HepG2 (cell line): ENCODE data around the gene SLFNL1. TPM values are rescaled to one million over a fixed set of nuclear protein-coding genes. Genes with fewer than 3 reads are reported as not detected.

Experiments used
- ATAC-seq: fragments of 200-7000 bp; cut with Tn5 transposase; 3 replicates; pipeline ENCODE4 v1.9.1; 2020; ENCODE audit warnings: mild to moderate bottlenecking, moderate library complexity
- BruUV-seq: library from RNA; stranded (reverse); fragments of 400-500 nt; replicated peaks from 2 replicates; lab custom pipeline; 2021; lab: Mats Ljungman, UMichigan
- CTCF ChIA-PET: fragments of 300-600 bp; formaldehyde crosslinking; extraction: SDS; loops from one replicate; lab custom pipeline; 2021; ENCODE audit warnings: low total read pairs, inconsistent platforms, low intra/inter-chr PET ratio; lab: Yijun Ruan, JAX
- POLR2A ChIA-PET: fragments of 350-600 bp; sonication (Branson Sonifier 250); formaldehyde crosslinking; loops from one replicate; lab custom pipeline; 2020; ENCODE audit warnings: antibody characterized with exemption, inconsistent platforms; lab: Yijun Ruan, JAX
- DNase-seq: peaks from one replicate; pipeline ENCODE4 v3.0.0-alpha.2; 2015; ENCODE audit warnings: low spot score
- FAIRE-seq: peaks from 3 replicates; lab custom pipeline; 2011; peaks lifted over from hg19 to GRCh38; lab: Jason Lieb, UNC
- H2AFZ ChIP-seq: one replicate; pipeline ENCODE4 v1.6.1; 2011; ENCODE audit warnings: low read length, inconsistent platforms
- H3K27ac ChIP-seq: fragments of 300-600 bp; 3 replicates; pipeline ENCODE4 v1.8.0; 2011; ENCODE audit warnings: mixed run types, mild to moderate bottlenecking, mixed read lengths, low read length, inconsistent platforms; ENCODE audit not compliant: insufficient read depth; ENCODE audit errors: extremely low read length
- H3K27me3 ChIP-seq, 2 experiments: fragments of 200-600 bp in 1 of 2; 2 replicates in 1 of 2; 3 replicates in 1 of 2; pipeline versions ENCODE4 v1.6.0 to v1.8.0; 2011; ENCODE audit warnings: low read length in 2 of 2, mild to moderate bottlenecking in 2 of 2, moderate library complexity in 2 of 2, inconsistent platforms in 1 of 2; ENCODE audit not compliant: insufficient read depth in 2 of 2, control insufficient read depth in 1 of 2
- H3K36me3 ChIP-seq, 2 experiments: fragments of 200-600 bp in 1 of 2; replicated peaks in 1 of 2; 2 replicates in 1 of 2; 3 replicates in 1 of 2; pipeline versions ENCODE4 v1.5.1 to v1.8.0; 2011; ENCODE audit warnings: low read length in 2 of 2, inconsistent platforms in 1 of 2; ENCODE audit not compliant: insufficient read depth in 2 of 2, control insufficient read depth in 1 of 2
- H3K4me1 ChIP-seq: 2 replicates; pipeline ENCODE4 v1.5.1; 2012; ENCODE audit warnings: low read length, inconsistent platforms; ENCODE audit not compliant: insufficient read depth
- H3K4me2 ChIP-seq: 2 replicates; pipeline ENCODE4 v1.6.0; 2011; ENCODE audit warnings: low read depth, low read length, inconsistent platforms
- H3K4me3 ChIP-seq, 3 experiments: fragments of 200-600 bp in 1 of 3; sonication (generic), shearing (Covaris generic) in 1 of 3; replicated peaks in 1 of 3; 2 replicates each; pipeline ENCODE4 v1.5.1; 2011 to 2016; ENCODE audit warnings: low read length in 3 of 3, inconsistent platforms in 2 of 3, low read depth in 2 of 3, mild to moderate bottlenecking in 2 of 3, control low read depth in 1 of 3, mixed read lengths in 1 of 3; ENCODE audit not compliant: insufficient read depth in 1 of 3
- H3K79me2 ChIP-seq: one replicate; pipeline ENCODE4 v1.6.1; 2011; ENCODE audit warnings: low read length, inconsistent platforms; ENCODE audit not compliant: insufficient read depth
- H3K9ac ChIP-seq: 2 replicates; pipeline ENCODE4 v1.6.0; 2011; ENCODE audit warnings: mild to moderate bottlenecking, low read depth, low read length, inconsistent platforms; ENCODE audit not compliant: insufficient read depth
- H3K9me3 ChIP-seq: 2 replicates; pipeline ENCODE4 v1.5.1; 2012; ENCODE audit warnings: mild to moderate bottlenecking, low read length
- H4K20me1 ChIP-seq: 2 replicates; pipeline ENCODE4 v1.6.0; 2011; ENCODE audit warnings: inconsistent platforms, mild to moderate bottlenecking, low read length, moderate library complexity; ENCODE audit not compliant: insufficient read depth
- ARHGAP35 ChIP-seq: sonication (generic); formaldehyde crosslinking; IDR thresholded peaks from 2 replicates; pipeline ENCODE4 v1.9.0; 2022; ENCODE audit warnings: mild to moderate bottlenecking, inconsistent platforms, moderate library complexity, missing genetic modification reagents, borderline replicate concordance
- ESRRA ChIP-seq: sonication (generic); formaldehyde crosslinking; IDR thresholded peaks from 2 replicates; pipeline ENCODE4 v1.5.1; 2020; ENCODE audit warnings: mild to moderate bottlenecking, low read depth, missing genetic modification reagents
- FOXA1 ChIP-seq, 2 experiments: fragments of 450-650 bp in 1 of 2; sonication (generic) in 1 of 2; formaldehyde crosslinking in 1 of 2; IDR thresholded peaks; 2 replicates each; pipeline versions ENCODE4 v1.4.0 to v1.6.1; 2016 to 2020; ENCODE audit warnings: missing genetic modification reagents in 1 of 2
- GPBP1L1 ChIP-seq: sonication (generic); formaldehyde crosslinking; IDR thresholded peaks from 2 replicates; pipeline ENCODE4 v1.5.0; 2020; ENCODE audit warnings: mild to moderate bottlenecking, missing genetic modification reagents
- KDM2A ChIP-seq: sonication (generic); formaldehyde crosslinking; IDR thresholded peaks from 2 replicates; pipeline ENCODE4 v1.4.0; 2020; ENCODE audit warnings: low read depth, missing genetic modification reagents, borderline replicate concordance
- NR2F1 ChIP-seq, 2 experiments: fragments of 450-650 bp in 1 of 2; formaldehyde crosslinking in 1 of 2; IDR thresholded peaks; 2 replicates each; pipeline versions ENCODE4 v1.5.0 to v1.6.1; 2016 to 2020; ENCODE audit warnings: mild to moderate bottlenecking in 1 of 2, missing compliant biosample characterization in 1 of 2, missing genetic modification reagents in 1 of 2, moderate library complexity in 1 of 2
- PHF20 ChIP-seq: sonication (generic); formaldehyde crosslinking; IDR thresholded peaks from 2 replicates; pipeline ENCODE4 v1.5.0; 2020; ENCODE audit warnings: mild to moderate bottlenecking, missing genetic modification reagents
- YY1 ChIP-seq: IDR thresholded peaks from 2 replicates; pipeline ENCODE4 v1.6.1; 2011; ENCODE audit warnings: low read length, low read depth, moderate library complexity, mild to moderate bottlenecking; ENCODE audit not compliant: insufficient read depth, insufficient replicate concordance
- ZC3H13 ChIP-seq: sonication (generic); formaldehyde crosslinking; IDR thresholded peaks from 2 replicates; pipeline ENCODE4 v1.8.1; 2023; ENCODE audit warnings: mild to moderate bottlenecking, missing genetic modification reagents, moderate library complexity
- ZNF251 ChIP-seq: sonication (generic); formaldehyde crosslinking; IDR thresholded peaks from 2 replicates; pipeline ENCODE4 v1.9.0; 2021; ENCODE audit warnings: mild to moderate bottlenecking, missing genetic modification reagents
- ZNF430 ChIP-seq: sonication (generic); formaldehyde crosslinking; IDR thresholded peaks from 2 replicates; pipeline ENCODE4 v1.9.0; 2021; ENCODE audit warnings: mild to moderate bottlenecking, missing genetic modification reagents
- ZNF550 ChIP-seq: sonication (generic); formaldehyde crosslinking; IDR thresholded peaks from 2 replicates; pipeline ENCODE4 v1.4.0; 2020; ENCODE audit warnings: mild to moderate bottlenecking, missing genetic modification reagents, borderline replicate concordance
- ZNF598 ChIP-seq: sonication (generic); formaldehyde crosslinking; IDR thresholded peaks from 2 replicates; pipeline ENCODE4 v1.5.1; 2020; ENCODE audit warnings: mild to moderate bottlenecking, missing genetic modification reagents, borderline replicate concordance
- ZNF670 ChIP-seq: sonication (generic); formaldehyde crosslinking; IDR thresholded peaks from 2 replicates; pipeline ENCODE4 v1.8.0; 2022; ENCODE audit warnings: mild to moderate bottlenecking, missing genetic modification reagents, borderline replicate concordance
- WGBS: methylation state at CpG from one replicate; pipeline ENCODE4 v1.1.6; 2017; ENCODE audit warnings: low lambda C conversion rate; 5-methylcytosine and 5-hydroxymethylcytosine counted together
- in situ Hi-C: cut with HindIII; loops from 2 replicates; pipeline ENCODE4 v1.10.0; 2017; ENCODE audit warnings: low pct_unique_long_range_greater_than_20kb; ENCODE audit not compliant: extremely low pct_ligation_motif_present
- intact Hi-C: fragments of 100-400 bp; cut with micrococcal nuclease; formaldehyde crosslinking; loops from one replicate; pipeline ENCODE4 v1.10.0; 2022; ENCODE audit not compliant: unreplicated experiment
- polyA plus RNA-seq, 8 experiments: library from polyadenylated mRNA; depleted of rRNA in 3 of 8; stranded (reverse) in 7 of 8; unstranded in 1 of 8; fragments of >200 nt; fragmentation: Illumina TruSeq in 4 of 8; extraction: Trizol in 4 of 8; gene quantifications; 2 replicates each; pipeline versions ENCODE4 v1.2.1 to v1.2.3, GENCODE V29; 2011 to 2016; ENCODE audit warnings: low read depth in 4 of 8, missing spikeins in 1 of 8, mixed read lengths in 1 of 8; ENCODE audit not compliant: insufficient read depth in 1 of 8
- total RNA-seq, 5 experiments: library from RNA; depleted of rRNA; stranded (reverse); fragments of >200 nt; fragmentation: Illumina TruSeq; extraction: Trizol; gene quantifications; 2 replicates each; pipeline ENCODE4 v1.2.3, GENCODE V29; 2016; ENCODE audit warnings: low read depth in 1 of 5
- TF ChIP-seq, protein P1 (sequence below): sonication (generic); formaldehyde crosslinking; IDR thresholded peaks from 2 replicates; pipeline ENCODE4 v1.8.1; 2023; ENCODE audit warnings: mild to moderate bottlenecking, inconsistent platforms, moderate library complexity, missing genetic modification reagents, borderline replicate concordance

SLFNL1 gene
- total and polyA plus RNA-seq, 2 of the 13 experiments (the other 11 are each of a cell fraction or from before 2014, with no cell fraction given): 0.07 to 0.20 TPM

DNA sequence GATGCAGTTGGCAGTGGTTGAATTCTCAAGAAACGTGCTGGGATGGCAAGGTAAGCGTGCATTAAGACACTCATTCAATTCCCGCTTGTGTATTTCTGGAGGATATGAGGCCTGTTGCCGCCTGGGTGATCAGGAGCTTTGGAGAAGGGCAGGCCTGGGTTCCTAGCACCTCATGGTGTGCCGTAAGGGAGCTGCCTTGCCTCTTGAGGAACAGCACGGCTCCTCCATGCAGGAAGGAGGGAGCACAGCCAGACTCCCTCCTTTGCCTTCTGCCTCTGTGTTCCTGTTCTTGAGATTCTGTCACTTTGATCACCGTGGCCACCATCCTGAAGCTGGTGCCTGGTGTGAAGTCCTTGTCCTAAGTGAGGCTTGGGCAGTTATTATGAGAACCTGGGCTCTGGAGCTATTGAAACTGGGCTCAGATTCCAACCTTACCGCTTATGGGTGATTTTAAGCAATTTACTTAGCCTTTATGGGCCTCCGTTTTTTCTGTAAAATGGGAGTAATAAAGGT is 18.3 kb downstream of the SLFNL1 start:
- Histone ChIP-seq H3K79me2 (no peaks in the 10 kb centered on the region), H2AFZ (no peak overlapping the region), H3K4me2 (no peak overlapping the region), H3K27ac (no peak overlapping the region), H3K4me3 (no peak overlapping the region), H3K27me3 (no peaks in the 10 kb centered on the region), H3K9me3 (no peaks in the 10 kb centered on the region), H3K9ac (no peak overlapping the region), H4K20me1 (no peaks in the 10 kb centered on the region), H3K4me1 (peaks cover 7% of the 10 kb centered on the region; the same call in 1 of the 2 replicates), H3K36me3 (peaks cover 40 to 91% of the 10 kb centered on the region in 2 experiments)
- CTCF ChIA-PET: interaction anchor here (1.2 kb wide), 1 partner anchor 155 kb away, joined by 3 read pairs; no protein-coding TSS in a partner anchor
- POLR2A ChIA-PET: interaction anchor here (0.9 to 1.2 kb wide), 2 partner anchors 23 to 141 kb away, joined by 3 to 4 read pairs; partner anchors contain the start of genes CITED4 and CTPS1
- 98% methylated on average over 7 of the region's 9 CpGs for WGBS
- FAIRE-seq: no peak
- in situ Hi-C loops (no loop called here), intact Hi-C loops (loop anchor here (1.0 kb wide), 2 partner anchors 51 to 155 kb away; no protein-coding TSS in a partner anchor)
- no TSS peak for BruUV-seq
- no peak for ATAC-seq
- DNase-seq: no peak
- TF ChIP-seq NR2F1 (CRISPR knock-in tag; IDR thresholded peaks at IDR 0.05): no peak
- no peak for TF ChIP-seq GPBP1L1 (CRISPR knock-in tag)
- TF ChIP-seq KDM2A (CRISPR knock-in tag): no peak
- TF ChIP-seq YY1: no peak
- TF ChIP-seq ZNF251 (CRISPR knock-in tag): no peak

- H3K4me3 ChIP-seq: no peak overlapping the region
- WGBS: 97% methylated on average over 4 of the region's 4 CpGs
- POLR2A ChIA-PET: no interaction called here
- TF ChIP-seq ARHGAP35: no peak
- no peak for TF ChIP-seq PHF20
- no peak for TF ChIP-seq ZNF550 (CRISPR knock-in tag)
- TF ChIP-seq ZNF430 (CRISPR knock-in tag): no peak
- TF ChIP-seq ZC3H13 (CRISPR knock-in tag): no peak
- TF ChIP-seq ESRRA: no peak
- TF ChIP-seq, protein P1, sequence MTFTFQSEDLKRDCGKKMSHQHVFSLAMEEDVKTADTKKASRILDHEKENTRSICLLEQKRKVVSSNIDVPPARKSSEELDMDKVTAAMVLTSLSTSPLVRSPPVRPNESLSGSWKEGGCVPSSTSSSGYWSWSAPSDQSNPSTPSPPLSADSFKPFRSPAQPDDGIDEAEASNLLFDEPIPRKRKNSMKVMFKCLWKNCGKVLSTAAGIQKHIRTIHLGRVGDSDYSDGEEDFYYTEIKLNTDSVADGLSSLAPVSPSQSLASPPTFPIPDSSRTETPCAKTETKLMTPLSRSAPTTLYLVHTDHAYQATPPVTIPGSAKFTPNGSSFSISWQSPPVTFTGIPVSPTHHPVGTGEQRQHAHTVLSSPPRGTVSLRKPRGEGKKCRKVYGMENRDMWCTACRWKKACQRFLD (CRISPR knock-in tag): no peak
- no peak for TF ChIP-seq ZNF670 (CRISPR knock-in tag)
- no peak for TF ChIP-seq ZNF598 (CRISPR knock-in tag)
- no peak for TF ChIP-seq FOXA1 (IDR thresholded peaks at IDR 0.05)
- TF ChIP-seq FOXA1 (CRISPR knock-in tag; IDR thresholded peaks at IDR 0.05): no peak
Measured at GRCh38 chr1:40998668-40999067, 22.9 kb downstream of the SLFNL1 start.

More at GRCh38 chr1:40998668-40999067, 22.9 kb downstream of the SLFNL1 start:
- Histone ChIP-seq H3K4me2 (no peak overlapping the region), H3K79me2 (no peaks in the 10 kb centered on the region), H3K4me1 (peaks cover 7% of the 10 kb centered on the region; the same call in 1 of the 2 replicates), H3K36me3 (peaks cover 37 to 88% of the 10 kb centered on the region in 2 experiments), H2AFZ (no peak overlapping the region), H4K20me1 (no peaks in the 10 kb centered on the region), H3K27me3 (no peaks in the 10 kb centered on the region), H3K9ac (no peak overlapping the region), H3K27ac (no peak overlapping the region), H3K9me3 (no peaks in the 10 kb centered on the region)
- intact Hi-C loops (no loop called here), in situ Hi-C loops (no loop called here)
- DNase-seq (no peak), ATAC-seq (no peak), FAIRE-seq (no peak)
- CTCF ChIA-PET: no interaction called here
- no TSS peak for BruUV-seq
